HG02642 (cell line): ENCODE results near the gene SLC9A9.

Source experiments
- ATAC-seq: cut with Tn5 transposase; IDR thresholded peaks from one replicate; pipeline ENCODE4 v1.9.1; 2021; ENCODE audit warnings: mild to moderate bottlenecking; ENCODE audit not compliant: unreplicated experiment, poor library complexity

Gene SLC9A9

GRCh38 chr3:143380449-143380848, 467.8 kb downstream of the SLC9A9 start:
- no peak for ATAC-seq

DNA sequence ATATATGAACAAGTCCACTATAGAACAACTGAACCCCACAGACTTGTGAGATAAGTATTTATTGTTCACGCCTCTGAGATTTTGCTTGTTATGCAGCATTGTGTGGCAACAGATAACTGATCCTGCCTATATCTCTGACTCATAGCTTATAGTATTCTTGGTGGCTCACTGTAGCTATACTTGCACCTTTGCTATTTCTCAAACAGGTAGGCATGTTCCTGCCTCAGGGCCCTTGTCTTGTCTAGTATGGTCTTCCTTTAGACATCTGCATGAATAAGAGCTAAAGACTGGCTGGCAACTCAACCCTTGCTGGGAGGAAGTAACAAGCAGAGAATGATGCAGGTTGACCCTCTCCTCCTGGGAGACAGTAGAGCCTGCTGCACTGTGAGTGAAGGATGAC, 472.6 kb downstream of the SLC9A9 start:
- no peak for ATAC-seq

- no peak for ATAC-seq
These were observed 481.1 kb downstream of the SLC9A9 start for GRCh38 chr3:143367171-143367570.

GRCh38 chr3:143366672-143367071, 481.6 kb downstream of the SLC9A9 start:
- no peak for ATAC-seq

DNA sequence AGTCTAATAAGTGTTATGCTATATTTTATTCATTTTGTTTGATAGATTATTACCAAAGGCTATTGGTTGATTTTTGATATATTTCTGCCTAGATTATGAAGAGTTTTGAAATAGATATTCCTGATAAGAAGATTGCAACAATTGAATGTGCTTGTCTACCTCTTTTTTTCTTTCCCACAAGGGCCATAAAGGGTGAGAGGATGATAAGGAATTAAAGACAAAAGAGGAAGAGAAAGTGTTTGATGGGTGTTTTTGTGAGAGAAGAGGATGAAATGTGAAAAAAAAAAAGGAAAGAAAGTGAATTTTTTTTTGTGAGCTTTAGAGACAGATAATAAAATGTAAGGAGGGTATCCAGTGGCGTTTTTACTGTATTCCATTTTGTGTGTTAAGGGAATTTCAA, 484.3 kb downstream of the SLC9A9 start:
- ATAC-seq, result no peak

- no peak for ATAC-seq
These were observed 485.0 kb downstream of the SLC9A9 start for GRCh38 chr3:143363276-143363675.

DNA sequence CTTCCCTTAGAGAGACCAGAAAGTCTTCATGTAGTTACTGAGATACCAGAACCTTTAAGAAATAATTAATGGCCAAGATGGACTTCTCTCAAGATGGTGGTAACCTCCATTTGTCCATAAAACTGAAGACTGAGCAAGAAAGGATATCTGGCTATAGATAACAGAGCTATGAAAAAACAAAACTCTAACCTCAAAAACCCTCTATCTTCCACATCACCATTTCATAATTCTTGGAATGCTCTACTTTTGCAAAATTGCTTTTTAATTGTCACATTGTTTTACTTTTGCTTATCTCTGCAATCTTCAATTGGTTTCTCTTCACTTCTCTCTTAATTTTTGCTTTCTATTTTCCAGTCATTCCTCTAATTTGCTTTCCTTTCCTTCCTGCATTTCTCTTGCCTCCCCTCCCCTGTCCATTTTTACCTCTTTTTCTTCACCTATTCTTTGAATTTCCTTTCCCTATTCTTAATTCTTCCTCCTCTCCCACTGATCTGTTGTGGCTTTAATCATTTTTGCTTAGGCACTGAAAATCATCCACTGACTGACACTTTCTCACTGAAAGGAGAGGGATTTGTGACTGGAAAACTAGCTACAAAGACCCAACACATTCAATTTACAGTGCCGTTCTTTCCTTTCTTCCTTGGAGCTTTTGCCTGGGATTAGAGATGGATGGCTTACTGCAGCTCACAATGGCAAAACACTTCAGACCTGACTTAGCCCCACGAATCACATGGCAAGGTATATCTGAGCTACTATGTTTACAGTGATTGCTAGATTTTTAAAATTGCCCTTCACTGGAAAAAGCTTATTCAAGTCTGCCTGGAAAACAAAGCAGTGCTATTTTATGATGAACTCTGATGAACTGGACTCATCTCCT, 485.9 kb downstream of the SLC9A9 start:
- ATAC-seq, result no peak

DNA sequence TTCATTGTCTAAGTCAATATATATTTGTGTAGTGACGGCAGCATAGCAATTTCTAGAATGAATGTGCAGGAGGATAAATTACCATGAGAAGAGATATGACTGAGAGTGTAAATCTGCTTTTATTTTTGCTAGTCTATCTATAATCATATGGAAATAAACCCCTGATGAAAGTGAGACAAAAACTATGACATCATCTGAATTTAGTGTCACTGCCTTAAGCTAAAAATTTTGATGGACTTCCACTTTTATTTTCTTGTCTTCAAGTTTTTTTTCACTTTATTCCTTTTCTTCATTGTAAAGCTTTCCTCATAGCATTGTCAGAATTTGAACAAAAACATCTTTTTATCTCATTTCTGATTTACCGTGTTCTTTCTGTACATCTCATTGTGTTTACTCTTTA, 486.7 kb downstream of the SLC9A9 start:
- ATAC-seq, result no peak

DNA sequence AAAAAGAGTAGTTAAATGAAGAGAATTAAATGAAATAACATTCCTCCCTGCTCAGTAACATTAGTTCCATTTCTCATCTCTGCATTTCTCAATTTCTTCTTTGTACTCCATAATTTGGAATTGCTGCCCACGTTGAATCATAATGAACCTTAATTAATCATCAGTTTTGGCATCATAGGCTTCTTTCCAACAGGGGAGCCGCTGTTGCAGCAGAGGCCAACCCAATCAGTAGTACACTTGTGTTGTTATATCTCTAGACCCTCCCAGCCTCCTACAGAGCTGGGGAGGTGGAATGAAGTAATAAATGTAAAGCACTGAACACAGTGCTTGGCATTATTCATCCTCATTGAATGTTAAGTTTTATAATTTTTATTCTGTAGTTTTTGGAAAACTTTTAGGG, 488.0 kb downstream of the SLC9A9 start:
- no peak for ATAC-seq

DNA sequence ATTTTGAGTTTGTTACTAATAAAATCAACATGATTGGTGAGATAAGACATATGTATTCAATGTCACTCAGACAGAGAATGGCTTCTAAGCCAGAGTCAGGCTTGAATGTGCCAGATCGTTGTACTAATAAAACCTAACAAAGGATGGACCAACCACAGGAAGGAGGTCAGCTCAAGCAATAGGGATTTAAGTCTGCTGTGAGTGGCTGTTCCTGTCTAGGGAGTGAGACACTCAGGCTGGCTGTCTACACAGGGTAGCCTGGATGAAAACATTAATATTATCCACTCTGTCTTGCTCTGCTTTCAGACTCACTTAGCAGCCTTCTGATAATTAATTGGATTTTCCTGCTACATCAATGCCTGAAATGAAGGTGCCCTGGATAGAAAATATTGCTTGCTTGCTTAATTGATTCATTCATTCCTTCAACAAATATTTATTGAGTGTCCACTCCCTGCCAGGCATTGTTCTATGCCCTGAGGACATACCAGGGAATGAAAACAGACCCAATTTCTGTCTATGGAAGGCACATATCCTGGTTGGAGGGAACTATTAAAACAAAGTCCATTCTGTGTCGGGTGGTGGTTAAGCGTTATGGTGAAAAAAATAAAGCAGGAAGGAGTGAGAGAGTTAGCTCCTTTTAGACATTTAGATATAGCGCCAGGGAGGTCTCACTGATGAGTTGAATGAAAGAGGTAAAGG, 489.3 kb downstream of the SLC9A9 start:
- ATAC-seq, result no peak

DNA sequence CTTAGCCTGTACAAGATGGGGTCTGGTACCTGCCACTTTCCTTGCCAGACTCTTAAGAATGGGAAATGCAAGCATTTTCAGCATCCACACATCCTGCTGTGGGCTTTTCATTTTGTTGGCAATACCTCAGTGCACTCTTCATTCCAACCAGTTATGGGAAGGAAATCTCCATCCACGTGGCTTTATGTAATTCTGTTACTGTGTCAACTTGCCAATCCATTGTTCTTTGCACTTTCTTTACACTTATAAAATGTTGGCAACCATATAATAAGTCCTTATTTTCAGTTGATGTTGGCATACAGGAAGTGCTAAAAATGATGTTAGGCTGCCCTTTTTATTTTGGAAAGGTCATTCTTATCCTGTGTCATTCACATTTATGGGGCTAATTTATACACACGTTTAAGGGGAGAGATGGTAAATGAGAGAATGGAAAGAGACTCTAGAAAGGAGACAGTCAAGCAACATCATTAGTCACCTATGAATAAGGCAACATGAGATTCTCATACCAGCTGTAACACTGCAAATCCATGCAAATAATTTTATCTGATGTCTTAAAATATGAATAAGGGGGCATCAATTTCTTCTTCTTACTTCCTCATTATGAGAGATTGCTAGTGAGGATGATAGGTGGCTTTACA, 490.0 kb downstream of the SLC9A9 start:
- no peak for ATAC-seq

GRCh38 chr3:143357700-143358099, 490.6 kb downstream of the SLC9A9 start:
- ATAC-seq, result no peak

- ATAC-seq, result no peak
These were observed 491.4 kb downstream of the SLC9A9 start for GRCh38 chr3:143356839-143357238.

GRCh38 chr3:143354342-143354741, 493.9 kb downstream of the SLC9A9 start:
- ATAC-seq, result no peak

- no peak for ATAC-seq
These were observed 495.3 kb downstream of the SLC9A9 start for GRCh38 chr3:143352850-143353550.

- ATAC-seq, result no peak
These were observed 496.2 kb downstream of the SLC9A9 start for GRCh38 chr3:143351895-143352608.

- no peak for ATAC-seq
These were observed 496.9 kb downstream of the SLC9A9 start for GRCh38 chr3:143351354-143351753.

DNA sequence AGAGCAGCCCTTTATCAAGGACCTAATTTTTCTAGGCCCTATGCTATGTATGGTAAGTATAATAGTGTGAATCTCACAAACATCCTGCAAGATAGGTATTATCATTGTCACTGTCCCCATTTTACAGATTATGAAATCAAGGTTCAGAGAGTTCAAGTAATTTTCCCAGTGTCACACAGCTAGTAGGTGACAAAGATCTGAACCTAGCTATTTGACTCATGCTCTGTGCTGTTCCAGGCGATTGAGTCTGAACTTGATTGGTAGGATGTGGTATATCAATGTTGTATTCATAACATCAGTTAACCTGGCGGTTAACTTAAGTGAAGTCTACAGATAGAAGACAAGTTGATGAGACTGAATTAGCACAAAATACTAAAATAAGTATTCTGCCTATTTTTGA, 498.8 kb downstream of the SLC9A9 start:
- ATAC-seq, result no peak

DNA sequence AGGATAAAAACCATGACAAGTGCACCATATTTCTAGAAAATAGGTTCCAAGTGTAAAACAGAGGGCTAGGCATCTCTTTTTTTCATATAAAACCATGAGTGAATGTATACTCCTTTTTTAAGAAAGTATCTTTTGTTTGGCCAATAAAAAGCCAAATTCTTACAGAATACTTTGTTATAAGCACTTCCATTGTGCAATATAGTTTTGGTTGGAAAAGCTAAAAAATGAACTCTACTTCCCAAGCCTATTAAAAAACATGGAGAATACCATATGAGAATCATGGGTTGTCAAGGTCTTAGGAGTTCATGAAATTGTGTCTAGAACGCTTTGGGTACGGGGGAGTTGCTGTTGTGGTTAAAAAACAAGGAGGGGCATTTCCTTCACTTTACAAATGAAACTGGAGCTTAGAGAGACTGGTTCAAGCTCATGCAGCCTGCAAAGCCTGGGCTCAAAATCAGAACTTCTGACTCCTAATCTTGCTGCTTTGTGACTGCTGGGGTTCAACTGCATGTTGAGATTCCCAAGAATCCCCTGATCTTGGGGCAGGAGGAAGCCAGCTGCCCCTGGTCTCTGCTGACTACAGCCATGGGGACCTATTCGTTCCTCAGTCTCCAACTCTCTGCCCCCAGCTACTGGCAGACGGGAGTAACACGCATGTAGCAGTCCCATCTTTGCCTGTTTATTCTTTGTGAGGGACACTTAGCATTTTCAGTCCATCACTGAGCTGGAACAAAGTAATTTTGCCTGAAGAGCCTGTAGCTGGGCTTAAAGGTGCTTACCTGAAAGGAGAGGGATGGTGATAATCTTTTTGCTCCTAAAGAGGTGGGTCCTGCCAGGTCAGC, 499.6 kb downstream of the SLC9A9 start:
- ATAC-seq, result no peak
